CMK (cell line): ENCODE data around the gene NDUFB6.
"Not testable (repeated sequence)": the region's sequence is repeated elsewhere in the genome, so short reads cannot be mapped to it uniquely, and the experiment has no call there.

Experiments used
- DNase-seq: peaks from one replicate; pipeline ENCODE4 v3.0.0-alpha.2; 2010; ENCODE audit warnings: low read depth

The NDUFB6 gene

DNA sequence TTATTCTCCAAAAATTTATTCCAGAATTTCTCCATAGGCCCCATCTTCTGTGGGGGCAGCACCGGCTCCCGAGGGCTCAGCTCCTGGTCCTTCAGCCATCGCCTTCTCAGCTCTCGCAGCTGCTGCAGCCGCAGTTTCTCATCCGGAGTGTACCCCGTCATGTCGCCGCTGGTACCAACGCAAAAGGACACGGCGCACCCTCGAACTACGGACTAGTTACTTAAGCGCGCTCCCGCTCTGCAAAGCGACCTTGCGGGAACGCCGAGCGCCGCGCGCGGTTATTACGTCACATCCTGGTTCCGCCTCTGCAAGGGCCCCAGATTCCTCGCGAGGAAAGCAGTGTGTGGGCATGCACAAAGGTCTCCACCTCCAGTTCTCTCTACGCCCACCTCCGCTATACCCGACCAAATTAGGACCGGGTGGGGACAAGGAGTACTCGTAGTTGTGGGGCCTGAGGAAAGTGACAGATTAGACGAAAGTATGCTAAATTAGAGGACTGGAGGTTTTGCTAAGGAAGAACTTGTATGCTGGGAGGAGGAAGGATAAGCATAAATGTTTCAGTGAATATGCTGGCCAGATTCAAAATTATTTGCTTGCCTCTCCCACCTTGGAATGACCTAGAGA, at the start of gene NDUFB6:
Gene NDUFB6 (minus strand): TSS at position 260 of the 624 bp plus-strand sequence. CDS start 99 bp downstream, at position 161.
- peak; percentile 89 for DNase-seq

- DNase-seq, result no peak
Observed at GRCh38 chr9:32618261-32618660, 45.3 kb upstream of the NDUFB6 start.

DNA sequence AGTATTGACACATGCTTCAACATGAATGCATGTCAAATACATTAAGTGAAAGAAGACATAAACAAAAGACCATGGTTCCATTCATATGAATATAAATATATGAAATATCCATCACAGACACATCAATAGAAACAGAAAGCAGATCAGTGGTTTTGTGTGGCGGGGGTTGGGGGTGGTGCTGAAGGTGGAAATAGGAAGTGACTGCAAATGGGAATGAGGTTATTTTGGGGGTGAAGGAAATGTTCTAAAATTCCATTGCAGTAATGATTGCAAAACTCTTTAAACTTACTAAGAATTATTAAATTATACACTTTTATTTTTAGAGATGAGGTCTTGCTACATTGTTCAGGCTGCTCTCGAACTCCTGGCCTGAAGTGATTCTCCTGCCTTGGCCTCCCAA, 33.9 kb upstream of the NDUFB6 start:
- DNase-seq, result no peak

DNA sequence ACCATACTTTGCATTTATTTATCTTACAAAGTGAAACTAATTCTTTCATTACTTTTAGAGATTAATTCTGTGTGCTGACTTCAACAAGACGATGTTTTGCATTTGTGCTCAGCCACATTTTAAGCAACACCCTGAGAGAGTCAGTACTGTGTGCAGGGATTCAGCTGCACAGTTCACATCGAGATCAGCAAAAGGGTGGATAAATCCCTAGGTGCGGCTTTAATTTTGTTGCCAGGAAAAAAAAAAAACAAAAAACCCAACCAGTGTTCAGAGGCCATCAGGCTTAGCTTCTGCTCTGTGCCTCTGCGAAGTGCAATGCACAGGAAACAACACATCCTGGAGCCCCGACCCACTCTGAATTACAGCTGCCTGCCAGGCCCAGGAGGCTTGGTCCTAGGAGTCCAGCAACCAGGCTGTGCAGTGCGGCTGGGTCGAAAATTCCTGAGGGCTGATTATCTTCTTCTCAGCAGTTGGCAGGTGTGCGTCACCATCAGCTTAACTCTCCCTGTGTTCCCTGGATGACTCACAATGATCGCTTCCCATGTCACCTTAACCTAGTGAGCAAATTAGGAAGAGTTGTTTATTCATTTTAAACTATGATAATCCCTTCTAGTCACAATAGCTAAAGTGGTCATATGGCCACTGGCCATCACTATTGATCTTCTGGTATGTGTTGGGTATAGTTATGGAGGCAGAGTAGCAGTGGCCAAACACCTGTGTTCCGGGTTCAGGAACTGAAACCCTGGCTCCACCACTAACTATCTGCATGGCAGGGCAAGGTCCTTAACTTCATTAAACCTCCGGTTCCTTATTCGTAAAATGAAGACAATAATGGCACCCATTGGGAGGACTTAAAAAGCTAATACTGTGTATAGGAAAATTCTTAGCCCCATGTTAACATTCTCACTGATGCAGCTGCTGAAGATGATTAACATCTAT, 31.2 kb upstream of the NDUFB6 start:
- no peak for DNase-seq

DNA sequence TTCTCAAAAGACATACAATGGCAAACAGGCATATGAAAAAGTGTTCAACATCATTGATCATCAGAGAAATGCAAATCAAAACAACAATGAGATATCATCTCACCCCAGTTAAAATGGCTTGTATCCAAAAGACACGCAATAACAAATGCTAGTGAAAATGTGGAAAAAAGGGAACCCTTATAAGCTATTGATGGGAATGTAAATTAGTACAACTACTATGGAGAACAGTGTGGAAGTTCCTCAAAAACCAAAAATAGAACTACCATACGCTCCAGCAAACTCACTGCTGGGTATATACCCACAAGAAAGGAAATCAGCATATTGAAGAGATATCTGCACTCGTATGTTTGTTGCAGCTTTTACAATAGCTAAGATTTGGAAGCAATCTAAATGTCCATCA, 26.1 kb upstream of the NDUFB6 start:
- DNase-seq, result not testable (repeated sequence)

DNA sequence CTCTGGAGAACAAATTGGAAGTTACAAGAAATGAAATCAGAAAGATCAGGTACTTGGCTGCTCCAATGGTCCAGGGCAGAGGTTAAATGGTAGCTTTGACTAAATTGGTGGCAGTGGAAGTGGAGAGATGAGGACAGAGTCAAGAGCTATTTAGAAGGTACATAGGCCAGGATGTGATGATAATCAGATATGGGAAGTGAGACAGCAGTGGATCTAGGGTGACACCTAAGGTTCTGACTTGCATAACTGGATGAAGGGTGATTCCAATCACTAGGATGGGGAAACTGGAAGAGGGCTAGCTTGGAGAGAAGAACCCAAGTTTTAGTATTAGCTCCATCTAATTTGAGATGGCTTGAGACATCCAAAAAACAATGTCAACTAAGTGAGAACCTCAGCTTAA, 24.0 kb upstream of the NDUFB6 start:
- no peak for DNase-seq

DNA sequence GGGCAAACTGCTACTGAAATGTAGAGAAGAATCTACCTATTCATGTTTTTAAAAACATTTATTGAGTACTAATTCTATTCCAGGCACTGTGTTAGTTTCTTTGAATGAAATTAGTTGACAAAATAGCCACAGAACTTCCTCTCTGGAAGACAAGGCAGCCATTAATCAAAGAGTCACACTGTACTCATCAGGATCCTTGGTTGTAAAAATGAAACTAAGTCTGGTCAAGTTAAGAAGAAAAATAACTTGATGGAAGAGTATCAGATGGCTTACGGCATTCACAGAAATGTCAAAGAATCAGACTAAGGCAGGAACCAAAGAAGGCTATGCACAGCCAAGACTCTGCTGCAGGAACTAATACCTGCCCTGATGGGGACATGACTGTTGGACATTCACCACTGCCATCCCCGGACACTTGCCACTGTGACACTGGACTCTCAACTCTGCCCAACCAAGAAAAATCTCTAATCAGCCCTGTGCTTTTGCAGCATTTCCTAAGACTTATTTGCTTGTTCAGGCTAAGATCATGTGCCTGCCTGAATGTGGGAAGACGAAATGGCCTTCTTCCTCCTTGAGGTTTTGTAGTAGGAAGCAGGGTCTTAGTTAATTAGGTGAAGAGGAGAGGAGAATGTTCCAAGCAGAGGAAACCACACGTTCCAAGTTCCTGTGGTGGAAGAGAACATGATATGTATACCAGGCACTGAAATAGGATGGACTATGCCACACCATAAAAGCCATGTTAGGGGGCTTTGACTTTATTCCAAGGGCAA, 23.3 kb upstream of the NDUFB6 start:
- DNase-seq, result no peak

- no peak for DNase-seq
Observed at GRCh38 chr9:32590898-32591297, 17.9 kb upstream of the NDUFB6 start.

DNA sequence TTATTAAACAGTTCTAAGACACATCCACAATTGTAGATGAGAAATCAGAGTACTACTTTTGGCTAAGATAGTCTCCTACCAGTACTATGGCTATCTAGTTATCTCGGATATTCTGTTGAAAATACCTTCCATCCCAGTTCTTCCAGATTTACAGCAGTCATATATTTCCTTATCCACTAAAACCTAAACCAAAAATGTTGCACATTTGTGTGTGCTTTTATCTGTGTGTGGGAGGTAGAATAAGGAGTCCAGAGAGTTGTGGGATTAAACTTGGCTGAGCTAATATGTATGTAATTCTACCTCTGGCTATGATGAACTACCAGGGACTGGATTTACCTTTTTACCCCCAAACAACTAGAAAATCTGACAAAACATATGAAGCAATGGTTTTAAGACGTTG, 17.5 kb upstream of the NDUFB6 start:
- no peak for DNase-seq

DNA sequence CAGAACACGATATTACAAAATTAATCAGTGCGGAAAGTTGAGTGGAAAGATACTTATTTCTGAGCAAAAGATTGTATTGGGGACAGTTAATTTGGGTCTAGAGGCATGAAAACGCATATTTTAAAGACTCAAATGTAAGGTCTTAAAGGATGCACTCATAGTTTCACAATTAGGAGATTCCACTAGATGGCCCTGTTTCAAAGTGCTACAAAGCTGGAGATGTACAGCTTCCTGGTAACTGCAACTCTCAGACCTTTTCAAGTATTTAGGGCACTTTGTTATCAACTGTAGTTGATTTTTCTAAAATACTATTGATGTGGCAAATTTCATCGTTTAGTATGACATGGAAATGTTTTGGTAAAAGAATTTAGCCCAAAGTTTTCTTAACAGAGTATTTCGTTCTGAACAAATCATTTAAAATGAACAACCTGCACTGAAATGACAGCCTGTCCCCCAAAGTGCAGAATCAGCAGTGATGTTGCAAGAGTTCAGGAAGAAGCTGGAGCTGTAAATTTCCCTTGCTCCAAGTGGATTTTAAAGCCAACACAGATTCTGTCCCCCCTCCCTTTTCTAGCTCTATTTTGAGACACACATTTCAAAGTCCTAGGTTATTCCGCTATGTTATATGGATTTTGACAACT, 16.2 kb upstream of the NDUFB6 start:
- DNase-seq, result no peak

DNA sequence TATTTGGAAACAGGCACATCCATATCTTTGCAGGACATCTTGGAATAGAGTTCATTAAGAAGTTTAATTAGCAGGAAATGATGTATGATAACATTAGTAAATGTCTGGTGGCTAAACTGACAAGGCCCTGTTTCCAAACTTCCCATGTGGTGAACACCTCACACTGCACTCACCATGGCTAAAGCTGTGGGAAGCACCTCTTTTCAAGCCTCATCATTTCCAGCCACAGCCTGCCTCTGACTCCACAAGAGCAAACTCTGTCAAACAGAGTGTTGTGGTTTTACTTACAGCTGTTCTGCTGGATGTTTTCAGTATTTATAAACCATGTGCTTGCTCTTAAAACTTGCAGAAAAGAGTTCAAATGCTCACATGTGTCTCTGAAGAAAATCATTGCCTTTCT, 14.9 kb upstream of the NDUFB6 start:
- no peak for DNase-seq

DNA sequence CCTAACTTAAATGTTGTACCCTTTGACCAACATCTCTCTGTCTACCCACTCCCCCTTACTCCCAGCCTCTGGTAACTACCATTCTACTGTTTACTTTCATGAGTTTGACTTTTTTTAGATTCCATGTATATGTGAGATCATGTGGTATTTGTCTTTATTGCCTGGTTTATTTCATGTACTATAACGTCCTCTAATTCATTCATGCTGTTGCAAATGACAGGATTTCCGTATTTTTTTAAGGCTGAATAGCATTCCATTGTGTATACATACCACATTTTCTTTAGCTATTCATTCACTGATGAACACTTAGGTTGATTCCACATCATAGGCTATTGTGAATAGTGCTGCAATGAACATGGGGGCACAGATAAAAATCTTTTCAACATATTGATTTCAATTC, 11.8 kb upstream of the NDUFB6 start:
- DNase-seq, result no peak

DNA sequence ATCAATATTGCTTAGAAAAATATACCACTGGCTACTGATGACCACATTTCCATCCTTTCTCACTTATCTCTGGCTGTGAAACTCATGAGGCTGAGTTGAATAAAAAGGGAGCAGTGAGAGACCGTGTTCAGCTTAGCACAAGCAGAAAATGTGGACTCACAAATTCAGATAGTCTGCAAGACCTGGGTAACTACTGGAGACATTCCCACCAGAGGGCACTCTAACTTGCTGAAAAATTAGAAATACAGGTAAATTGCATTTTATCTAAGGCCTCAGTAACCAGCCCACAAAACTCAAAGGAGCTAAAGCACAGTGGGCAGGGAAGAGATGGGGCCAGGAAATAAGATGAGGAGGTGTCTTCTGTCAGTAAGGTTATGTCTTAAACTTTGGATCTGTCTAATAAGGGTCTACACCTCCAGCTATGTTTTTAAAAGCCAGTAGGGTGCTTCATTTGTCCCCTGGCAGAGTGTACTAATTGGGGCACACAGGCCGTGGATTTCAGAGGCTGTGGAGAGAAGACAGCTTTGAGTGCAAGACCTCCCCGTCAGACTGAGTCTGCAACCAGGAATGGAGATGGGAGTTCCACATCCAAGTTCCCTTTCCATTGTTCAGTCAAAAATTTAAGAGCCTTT, 8.7 kb upstream of the NDUFB6 start:
- DNase-seq, result no peak

DNA sequence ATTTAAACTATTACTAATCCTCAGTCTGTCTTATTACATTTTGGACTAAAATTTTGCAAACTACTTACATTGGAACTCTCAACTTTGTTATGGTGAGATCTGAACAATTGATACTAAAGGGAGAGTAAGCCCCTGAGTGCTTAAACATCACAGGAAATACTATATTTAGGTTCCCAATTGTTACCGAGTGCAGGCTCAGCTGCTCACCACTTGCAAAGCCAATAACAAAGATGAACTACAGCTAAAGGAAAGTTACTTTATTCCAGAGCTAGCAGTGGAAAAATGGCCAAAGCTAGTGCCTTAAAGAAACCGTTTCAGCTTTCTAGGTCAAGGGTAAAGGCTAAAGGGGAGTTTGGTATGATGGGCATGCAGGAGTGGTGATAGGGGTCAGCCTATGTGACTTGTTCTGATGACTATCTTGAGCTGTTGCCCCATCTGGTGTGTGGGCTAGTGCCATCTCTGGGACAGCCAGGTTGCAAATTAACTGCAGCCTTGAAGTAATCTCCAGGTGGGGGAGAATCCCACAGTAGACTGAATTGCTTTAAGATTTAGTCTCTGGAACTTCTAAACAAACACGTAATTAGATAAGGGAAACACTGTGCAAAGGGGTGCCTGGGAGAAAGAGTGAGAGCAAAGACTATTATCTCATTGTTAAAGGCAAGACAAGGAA, 7.8 kb upstream of the NDUFB6 start:
- no peak for DNase-seq

- peak; percentile 37 for DNase-seq
Observed at GRCh38 chr9:32579706-32580331, 6.9 kb upstream of the NDUFB6 start.

GRCh38 chr9:32578976-32579375, 6.0 kb upstream of the NDUFB6 start:
- no peak for DNase-seq

DNA sequence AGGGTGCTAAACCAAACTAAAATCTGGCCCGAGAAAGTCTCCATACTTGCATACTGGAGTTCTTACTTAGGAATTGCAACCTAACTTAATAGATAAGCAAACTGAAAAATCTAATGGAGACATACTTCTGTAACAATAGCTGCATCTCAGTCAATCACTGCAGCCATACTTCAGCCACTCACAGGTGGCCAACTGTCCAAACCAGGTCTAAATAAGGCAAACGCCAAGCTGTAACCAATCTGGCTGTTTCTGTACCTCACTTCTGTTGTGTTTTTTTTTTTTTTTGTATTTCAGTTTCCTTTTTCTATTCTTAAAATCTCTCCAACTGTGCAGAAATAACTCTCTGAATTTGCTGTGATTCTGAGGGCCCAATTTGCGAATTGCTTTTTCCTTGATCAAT, 4.4 kb upstream of the NDUFB6 start:
- no peak for DNase-seq

- no peak for DNase-seq
Observed at GRCh38 chr9:32574858-32575257, 1.9 kb upstream of the NDUFB6 start.

- DNase-seq, result no peak
Observed at GRCh38 chr9:32573821-32574220, 862 bp upstream of the NDUFB6 start.
